ENCODE results near the gene NPR1.

The NPR1 gene

DNA sequence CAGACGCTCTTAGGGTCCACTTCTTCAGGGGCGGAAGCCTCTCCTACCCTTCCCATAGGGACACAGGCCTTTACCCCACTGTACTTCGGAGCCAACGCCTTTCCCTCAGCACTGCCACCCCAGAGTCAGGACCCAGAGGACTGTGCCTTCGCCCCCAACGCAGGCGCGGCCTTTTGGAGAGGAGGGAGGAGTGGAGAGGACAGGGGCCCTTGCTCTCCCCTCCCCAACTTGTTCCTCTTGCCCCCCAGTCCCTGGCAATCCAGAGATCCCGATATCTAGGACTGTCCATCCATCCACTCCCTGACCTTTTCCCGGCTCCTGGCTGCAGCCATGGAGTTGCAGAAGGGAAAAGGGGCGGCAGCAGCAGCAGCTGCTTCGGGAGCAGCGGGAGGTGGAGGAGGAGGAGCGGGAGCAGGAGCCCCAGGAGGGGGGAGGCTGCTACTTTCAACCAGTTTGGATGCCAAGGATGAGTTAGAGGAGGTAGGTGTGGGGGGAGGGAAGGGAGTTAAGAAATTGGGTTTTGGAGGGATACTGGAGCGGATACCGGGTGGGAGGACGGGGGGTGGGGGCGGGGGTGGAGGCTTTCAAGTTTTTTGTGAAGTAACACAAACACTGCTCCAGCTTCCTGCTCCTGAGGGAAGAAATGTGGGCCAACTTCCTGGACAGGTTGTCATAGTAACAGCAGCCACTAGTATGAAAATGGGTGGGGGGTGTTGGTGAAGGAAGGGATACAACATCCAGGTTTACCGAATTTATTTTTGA, 50.0 kb downstream of the NPR1 start:
- peak; percentile 12 for DNase-seq

DNA sequence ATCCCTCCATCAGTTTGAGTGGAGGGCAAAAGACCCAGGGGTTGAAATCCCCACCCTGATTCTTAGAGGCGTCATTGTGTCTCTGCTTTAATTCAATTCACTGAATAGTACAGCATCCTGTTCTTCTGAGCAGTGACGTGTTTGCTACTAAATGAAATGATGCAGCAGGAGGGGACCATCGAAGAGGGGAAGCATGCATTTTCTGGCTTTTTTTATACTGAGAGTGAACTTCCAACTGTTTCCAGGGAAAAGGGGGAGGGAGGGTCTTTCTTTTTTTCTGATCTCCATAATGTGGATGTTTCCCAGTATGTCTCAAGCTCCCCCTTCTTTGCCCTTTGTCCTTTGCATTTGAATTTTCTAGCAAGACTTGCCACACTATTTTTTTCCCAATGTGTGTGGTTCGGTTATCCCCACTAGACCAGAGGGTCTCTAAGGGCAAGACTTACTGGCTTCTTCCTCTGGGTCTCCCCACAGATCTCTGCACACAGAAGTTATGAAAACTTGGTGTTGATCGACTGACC, 52.0 kb downstream of the NPR1 start:
- no peak for DNase-seq

GRCh38 chr1:153733970-153734369, 55.5 kb downstream of the NPR1 start:
- no peak for DNase-seq

DNA sequence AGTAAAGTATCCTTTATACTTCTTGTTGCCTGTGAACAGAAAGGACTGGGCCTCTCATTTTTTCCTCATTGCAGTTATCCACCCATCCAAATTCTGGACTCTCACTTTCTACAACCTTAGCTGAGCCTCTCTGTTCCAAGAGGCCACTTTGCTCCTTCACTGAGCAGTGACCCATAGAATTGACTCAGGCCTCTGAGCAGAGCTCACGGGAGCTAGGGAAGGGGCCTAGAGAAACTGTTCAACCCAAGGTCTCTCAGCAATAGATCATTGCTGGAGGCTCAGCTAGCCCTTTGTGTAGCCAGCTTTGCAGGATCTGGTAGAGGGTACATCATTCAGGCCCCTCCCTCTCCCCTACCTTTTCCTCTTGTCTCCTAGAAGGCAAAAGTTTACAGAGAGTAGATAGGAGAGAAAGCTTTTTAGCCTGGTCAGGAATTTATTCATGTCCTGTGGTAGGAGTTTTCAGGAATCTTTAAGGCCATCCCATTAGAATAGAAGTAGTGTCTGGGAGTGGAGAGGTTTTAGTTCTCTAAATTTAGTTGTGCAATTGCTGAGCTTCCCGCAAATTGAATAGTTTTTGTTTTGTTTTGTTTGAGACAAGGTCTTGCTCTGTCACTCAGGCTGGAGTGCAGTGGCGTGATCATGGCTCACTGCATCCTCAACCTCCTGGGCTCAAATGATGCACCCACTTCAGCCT, 56.1 kb downstream of the NPR1 start:
- DNase-seq: no peak

- DNase-seq: no peak
Measured at GRCh38 chr1:153735090-153735420, 56.6 kb downstream of the NPR1 start.

DNA sequence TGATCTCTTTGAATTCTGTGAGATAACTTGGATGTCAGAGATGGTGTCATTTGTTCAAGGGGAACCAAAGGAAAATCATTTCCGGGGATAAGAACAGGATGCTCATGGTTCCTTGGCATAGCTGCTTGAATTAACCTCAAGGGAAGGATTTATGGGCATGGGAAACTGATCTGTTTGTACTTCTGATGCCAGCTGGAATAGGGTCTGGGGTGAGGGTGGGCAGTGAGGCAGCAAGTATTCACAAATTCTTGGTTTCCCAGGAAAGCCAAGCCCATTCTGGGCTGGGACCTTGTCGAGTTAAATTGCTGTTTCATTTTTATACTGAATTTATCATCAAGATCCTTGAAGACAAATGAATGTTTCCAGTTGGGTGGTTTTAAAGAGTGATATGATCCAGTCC, 63.5 kb downstream of the NPR1 start:
- no peak for DNase-seq

DNA sequence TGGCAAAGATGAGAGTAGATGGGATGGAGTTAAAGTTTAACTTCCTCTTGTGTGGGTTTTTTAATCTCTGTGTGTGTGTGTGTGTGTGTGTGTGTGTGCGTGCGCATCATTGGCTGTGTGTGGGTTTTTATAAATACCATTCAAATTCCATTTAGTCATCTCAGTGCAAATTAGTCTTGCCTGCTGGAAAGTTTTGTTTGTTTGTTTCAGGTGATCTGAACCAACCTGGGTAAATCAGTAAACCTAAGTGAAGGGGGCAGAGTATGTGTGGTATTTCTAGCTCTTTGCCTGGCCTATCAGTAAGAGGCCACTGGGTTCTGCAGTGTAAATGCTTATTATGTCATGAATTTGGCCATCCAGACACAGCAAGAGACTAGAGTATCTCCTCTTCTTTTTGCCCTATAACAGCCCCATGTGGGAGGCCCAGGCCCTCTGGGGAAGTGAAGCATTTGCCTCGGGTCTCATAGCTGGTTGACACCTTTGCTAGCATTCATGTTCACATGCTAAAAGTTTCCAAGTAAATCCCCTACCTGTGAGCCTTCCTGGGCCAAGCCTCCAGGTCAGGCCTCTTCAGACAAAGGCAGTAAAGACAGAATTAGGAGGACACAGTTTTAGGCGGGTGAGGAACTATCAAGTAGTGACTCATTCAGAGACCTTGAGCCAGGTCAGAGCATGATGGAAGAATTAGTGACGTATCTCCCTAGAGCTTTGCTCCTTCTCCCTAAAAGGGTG, 64.1 kb downstream of the NPR1 start:
- no peak for DNase-seq

Data from NCI-H2171 (cell line).